Activated CD4-positive, alpha-beta T cell treated with anti-CD3 and anti-CD28 coated beads for 4 hours (primary cell): ENCODE measurements around the gene GPR27.

Experiments used
- DNase-seq, 2 donors: peaks; one replicate each; pipeline ENCODE4 v3.0.0-alpha.2; 2020

GPR27 gene

DNA sequence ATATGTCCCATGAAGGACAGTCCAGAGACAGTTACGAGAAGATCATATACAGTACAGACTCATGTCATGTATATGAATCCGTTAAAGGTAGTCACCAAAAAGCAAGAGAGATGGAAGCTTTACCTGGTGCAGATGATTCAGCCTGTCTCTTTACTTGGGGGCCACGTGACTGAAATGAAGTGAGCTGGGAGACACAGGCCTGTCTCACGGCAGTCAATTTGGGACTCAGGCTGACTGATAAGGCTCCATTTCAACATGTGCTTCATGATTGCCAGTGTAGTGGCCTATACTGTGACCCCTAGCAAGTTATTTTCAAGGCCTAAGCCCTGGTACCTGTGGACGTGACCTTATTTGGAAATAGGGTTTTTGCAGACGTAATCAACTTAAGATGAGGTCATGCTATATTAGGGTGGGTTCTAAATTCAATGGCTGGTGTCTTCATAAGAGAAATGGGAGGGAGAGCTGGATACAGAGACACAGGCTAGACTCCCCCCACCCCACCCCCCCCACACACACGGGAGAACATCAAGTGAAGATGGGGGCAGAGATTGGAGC lies 34.3 kb downstream of the GPR27 start:
- DNase-seq: no peak

DNA sequence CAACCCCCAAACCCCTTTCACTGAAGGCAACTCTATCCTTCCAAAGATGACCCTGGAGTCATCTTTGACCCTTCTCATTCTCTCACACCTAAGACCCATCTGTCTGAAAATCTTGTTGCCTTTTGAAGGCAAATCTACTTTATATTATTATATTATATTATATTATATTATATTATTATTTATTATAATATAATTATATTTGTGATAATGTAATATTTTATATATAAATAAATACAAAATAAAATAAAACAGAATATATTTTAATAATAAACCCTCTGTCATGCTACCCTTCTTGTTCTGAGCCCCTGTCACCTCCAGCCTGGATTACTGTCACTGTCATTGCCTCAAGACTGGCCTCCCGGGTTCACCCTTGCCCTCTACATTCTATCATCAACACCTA lies 36.3 kb downstream of the GPR27 start:
- no peak for DNase-seq

DNA sequence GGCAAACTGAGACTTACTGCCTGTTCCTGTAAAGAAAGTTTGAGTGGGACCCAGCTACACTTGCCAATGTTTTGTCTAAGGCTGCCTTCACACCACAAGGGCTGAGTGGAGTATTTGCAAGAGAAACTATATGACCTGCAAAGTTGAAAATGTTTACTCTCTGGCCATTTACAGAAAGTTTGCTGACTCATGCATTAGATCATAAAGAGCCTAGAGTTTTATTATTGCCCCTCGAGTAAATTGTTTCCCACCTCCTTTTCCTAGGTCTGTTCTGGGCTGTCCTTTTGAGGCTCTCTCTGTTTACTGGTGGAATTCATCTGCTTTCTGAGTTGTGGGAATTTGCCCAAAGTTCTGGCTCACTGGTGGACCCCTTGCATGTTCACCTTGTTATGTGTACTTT lies 38.0 kb downstream of the GPR27 start:
- no peak for DNase-seq

DNA sequence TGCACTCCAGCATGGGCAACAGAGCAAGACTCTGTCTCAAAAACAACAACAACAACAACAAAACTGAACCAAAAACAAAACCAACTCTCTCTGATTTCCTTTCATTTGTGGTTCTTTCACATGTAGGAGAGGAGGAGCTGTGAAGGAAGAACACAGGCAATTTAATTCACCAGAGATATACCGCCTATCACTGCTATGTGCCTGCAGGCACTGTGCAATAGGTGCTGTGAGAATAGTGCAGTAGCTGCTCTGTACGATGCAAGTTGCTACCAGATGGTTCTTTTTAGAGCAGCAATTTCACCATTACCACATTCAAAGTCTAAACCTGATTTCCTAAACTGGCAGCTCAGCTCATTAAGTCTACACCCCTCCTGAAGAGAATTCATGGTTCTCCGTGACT lies 42.6 kb downstream of the GPR27 start:
- DNase-seq: no peak

DNA sequence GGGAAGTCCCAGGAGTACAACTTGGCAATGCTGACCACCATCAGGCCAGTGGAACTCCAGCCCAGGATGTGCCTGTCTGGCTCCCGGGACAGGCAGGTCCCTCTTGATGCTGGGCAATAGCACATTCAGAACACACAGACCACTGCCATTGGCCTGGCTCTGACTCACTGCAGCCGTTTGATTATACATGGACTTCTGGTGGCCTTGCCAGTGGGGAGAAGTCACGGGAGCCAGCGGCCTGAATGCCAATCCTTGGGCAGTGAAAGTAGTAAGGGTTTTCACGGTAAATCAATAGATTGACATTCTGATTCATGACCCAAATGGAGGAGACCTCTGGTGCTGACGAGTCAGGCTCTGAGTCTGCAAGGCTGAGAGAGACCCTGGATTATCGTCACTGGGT lies 43.8 kb downstream of the GPR27 start:
- DNase-seq: no peak

DNA sequence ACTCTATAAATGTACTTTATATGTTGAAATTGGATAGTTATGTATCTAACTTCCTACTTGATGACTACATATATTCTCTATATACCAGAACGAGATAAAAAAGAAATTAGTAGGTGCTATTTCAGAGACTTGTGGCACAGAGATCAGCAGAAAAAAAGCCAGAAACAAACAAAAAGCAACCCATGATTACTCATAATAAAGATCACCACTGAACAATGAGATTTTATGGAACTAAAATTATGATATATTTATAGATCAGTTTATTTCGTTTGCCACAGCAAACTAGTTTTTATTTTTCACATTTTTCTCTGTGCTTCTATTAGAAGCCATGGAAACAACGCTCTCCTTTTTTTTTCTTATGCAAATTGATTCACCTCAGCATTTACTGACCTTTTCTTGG lies 46.4 kb downstream of the GPR27 start:
- no peak for DNase-seq

DNA sequence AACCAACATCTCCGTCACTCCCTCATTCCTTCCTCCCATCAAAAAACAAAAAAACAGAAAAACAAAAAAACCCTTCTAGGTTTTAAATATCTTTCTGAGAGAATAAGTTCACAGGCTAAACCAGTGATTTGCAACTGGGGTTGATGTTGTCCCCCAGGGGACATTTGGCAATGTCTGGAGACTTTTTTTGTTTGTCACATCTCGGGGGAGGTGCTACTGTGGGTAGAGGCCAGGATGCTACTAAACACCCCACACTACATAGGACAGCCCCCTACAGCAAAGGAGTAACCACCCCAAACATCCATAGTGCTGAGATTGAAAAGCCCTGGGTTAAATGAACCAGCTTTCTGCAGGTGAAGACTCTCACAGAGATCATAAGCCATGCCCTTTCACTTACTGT lies 48.3 kb downstream of the GPR27 start:
- DNase-seq: no peak

DNA sequence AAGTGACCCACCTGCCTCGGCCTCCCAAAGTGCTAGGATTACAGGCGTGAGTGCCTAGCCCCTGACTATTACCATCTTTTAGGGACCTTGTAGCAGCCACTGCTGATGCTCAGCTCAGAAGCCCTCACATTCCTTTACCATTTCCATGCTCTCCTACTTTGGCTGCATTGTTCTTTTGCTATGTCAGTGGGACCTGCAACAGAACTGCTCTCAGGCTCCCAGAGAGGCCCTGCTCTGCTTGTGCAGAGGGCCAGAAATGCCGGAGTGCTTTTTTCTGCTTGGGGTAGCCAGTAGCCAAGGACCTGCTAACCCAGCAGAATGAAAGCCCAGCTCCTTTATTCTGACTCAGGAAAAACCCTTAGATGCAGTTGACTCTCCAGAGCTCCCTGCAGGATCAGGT lies 49.6 kb downstream of the GPR27 start:
- no peak for DNase-seq

DNA sequence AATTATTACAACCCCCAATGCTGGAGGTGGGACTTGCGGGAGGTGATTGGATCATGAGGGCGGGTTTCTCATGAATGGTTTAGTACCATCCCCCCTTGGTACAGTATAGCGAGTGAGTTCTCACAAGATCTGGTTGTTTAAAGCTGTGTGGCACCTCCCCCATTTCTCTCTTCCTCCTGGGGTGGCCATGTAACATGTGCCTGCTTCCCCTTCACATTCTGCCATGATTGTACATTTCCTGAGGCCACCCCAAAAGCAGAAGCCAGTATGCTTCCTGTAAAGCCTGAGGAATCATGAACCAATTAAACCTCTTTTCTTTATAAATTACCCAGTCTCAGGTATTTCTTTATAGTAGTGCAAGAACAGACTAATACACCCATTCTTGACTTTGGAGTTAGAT lies 51.5 kb downstream of the GPR27 start:
- DNase-seq: no peak

DNA sequence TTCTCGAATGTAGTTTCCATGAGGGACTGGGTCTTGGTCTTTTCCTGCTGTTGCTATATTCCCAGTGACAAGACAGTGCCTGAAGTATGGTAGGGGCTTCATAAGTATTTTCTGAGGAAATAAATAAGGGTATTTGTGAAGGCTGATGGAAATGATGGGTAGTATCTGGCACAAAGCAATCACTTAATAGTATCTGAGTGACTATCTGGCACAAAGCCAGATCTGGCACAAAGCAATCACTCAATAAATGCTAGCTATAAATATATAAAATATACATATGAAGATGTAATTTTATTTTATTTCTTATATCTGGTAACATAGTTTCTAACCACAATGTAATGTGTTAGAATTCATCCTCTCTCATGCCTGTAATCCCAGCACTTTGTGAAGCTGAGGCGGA lies 52.0 kb downstream of the GPR27 start:
- DNase-seq: no peak
